ENCODE data around the gene KDM2A.

DNA sequence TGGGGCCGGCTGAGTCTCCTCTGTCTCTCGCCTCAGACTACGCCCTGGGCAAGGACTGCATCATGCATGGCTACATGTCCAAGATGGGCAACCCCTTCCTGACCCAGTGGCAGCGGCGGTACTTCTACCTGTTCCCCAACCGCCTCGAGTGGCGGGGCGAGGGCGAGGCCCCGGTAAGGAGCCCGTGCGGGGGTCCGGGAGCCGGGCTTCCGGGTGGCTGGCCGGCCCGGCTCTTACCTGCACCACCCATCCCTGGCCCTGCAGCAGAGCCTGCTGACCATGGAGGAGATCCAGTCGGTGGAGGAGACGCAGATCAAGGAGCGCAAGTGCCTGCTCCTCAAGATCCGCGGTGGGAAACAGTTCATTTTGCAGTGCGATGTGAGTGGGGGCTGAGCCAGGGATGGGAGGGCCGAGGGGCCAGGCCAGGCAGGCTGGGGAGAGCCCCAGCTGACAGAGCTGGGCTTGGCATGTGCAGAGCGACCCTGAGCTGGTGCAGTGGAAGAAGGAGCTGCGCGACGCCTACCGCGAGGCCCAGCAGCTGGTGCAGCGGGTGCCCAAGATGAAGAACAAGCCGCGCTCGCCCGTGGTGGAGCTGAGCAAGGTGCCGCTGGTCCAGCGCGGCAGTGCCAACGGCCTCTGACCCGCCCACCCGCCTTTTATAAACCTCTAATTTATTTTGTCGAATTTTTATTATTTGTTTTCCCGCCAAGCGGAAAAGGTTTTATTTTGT is 165.9 kb downstream of the KDM2A start:
- TF ChIP-seq CEBPB (IDR thresholded peaks at IDR 0.05; ENCODE audit: low read depth) (no peak), POLR2A (IDR thresholded peaks at IDR 0.05; ENCODE audit: borderline replicate concordance, extremely low read depth, insufficient read depth, insufficient read length) (no peak), SRF (IDR thresholded peaks at IDR 0.05; ENCODE audit: low read depth) (no peak), EZH2phosphoT487 (IDR thresholded peaks at IDR 0.05; ENCODE audit: borderline replicate concordance) (no peak), POLR2AphosphoS5 (IDR thresholded peaks at IDR 0.05; ENCODE audit: low read depth, low read length) (no peak), ZNF274 (IDR thresholded peaks at IDR 0.05; ENCODE audit: low read depth, low read length) (no peak), ZFX (IDR thresholded peaks at IDR 0.05) (no peak), CBX3 (IDR thresholded peaks at IDR 0.05; ENCODE audit: low read depth) (no peak), EGR1 (IDR thresholded peaks at IDR 0.05; ENCODE audit: low read depth) (no peak), EZH2 (IDR thresholded peaks at IDR 0.05) (no peak)
- TF ChIP-seq, protein P1, sequence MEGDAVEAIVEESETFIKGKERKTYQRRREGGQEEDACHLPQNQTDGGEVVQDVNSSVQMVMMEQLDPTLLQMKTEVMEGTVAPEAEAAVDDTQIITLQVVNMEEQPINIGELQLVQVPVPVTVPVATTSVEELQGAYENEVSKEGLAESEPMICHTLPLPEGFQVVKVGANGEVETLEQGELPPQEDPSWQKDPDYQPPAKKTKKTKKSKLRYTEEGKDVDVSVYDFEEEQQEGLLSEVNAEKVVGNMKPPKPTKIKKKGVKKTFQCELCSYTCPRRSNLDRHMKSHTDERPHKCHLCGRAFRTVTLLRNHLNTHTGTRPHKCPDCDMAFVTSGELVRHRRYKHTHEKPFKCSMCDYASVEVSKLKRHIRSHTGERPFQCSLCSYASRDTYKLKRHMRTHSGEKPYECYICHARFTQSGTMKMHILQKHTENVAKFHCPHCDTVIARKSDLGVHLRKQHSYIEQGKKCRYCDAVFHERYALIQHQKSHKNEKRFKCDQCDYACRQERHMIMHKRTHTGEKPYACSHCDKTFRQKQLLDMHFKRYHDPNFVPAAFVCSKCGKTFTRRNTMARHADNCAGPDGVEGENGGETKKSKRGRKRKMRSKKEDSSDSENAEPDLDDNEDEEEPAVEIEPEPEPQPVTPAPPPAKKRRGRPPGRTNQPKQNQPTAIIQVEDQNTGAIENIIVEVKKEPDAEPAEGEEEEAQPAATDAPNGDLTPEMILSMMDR (IDR thresholded peaks at IDR 0.05 in 2 of 3, conservative IDR thresholded peaks at IDR 0.05 in 1 of 3; ENCODE audit: borderline replicate concordance in 1 of 3, insufficient read depth in 1 of 3, low read depth in 2 of 3, low read length in 2 of 3) = no peak

Measured in HCT116 (cell line).